Right lobe of liver (tissue), 4 donors: ENCODE data around the gene HCN1.

Experiments used
- POLR2A ChIP-seq: fragments of 450-650 bp; IDR thresholded peaks from one replicate; pipeline ENCODE4 v1.6.1; 2017; ENCODE audit warnings: antibody characterized with exemption, mild to moderate bottlenecking
- TF ChIP-seq, protein P1 (sequence below), 4 donors: fragments of 200-600 bp in 3 of 4; fragments of 450-650 bp in 1 of 4; IDR thresholded peaks; one replicate each; pipeline versions ENCODE4 v1.5.1 to v1.8.0; 2016 to 2022; ENCODE audit warnings: antibody characterized with exemption in 4 of 4, mild to moderate bottlenecking in 2 of 4
- donor health status: DM: no; HTN: no; CAD: no.
- donor health status: DM: no; HTN: no; CAD: no.
- donor health status: DM: no; HTN: yes; CAD: no.

DNA sequence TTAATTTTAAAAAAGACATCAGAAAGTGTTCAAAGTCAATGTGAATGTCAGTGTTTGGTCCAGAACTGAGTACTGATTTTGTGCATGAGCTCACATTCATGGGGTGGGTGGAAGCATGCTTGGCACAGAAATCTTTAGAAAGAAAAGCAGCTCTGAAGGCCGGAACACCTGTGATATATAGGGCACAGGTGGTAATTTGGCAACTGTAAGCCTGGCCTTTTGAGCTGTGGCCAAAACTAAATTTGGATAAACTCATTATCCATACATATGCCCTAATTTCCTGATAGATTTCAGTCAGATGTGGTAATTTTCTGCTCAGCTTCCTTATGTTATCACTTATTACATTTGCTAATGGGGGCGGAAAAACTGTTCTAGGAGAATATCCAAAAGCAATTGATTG, 211.4 kb downstream of the HCN1 start:
- no peak for TF ChIP-seq POLR2A
- TF ChIP-seq, protein P1, sequence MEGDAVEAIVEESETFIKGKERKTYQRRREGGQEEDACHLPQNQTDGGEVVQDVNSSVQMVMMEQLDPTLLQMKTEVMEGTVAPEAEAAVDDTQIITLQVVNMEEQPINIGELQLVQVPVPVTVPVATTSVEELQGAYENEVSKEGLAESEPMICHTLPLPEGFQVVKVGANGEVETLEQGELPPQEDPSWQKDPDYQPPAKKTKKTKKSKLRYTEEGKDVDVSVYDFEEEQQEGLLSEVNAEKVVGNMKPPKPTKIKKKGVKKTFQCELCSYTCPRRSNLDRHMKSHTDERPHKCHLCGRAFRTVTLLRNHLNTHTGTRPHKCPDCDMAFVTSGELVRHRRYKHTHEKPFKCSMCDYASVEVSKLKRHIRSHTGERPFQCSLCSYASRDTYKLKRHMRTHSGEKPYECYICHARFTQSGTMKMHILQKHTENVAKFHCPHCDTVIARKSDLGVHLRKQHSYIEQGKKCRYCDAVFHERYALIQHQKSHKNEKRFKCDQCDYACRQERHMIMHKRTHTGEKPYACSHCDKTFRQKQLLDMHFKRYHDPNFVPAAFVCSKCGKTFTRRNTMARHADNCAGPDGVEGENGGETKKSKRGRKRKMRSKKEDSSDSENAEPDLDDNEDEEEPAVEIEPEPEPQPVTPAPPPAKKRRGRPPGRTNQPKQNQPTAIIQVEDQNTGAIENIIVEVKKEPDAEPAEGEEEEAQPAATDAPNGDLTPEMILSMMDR (IDR thresholded peaks at IDR 0.05), result no peak
